HepG2 (cell line): Measurements from ENCODE around the gene BCLAF1.

Experiments
- NR2C2 ChIP-seq: sonication (generic); formaldehyde crosslinking; IDR thresholded peaks from 2 replicates; pipeline ENCODE4 v1.4.0; 2020; ENCODE audit warnings: missing genetic modification reagents, mild to moderate bottlenecking, moderate library complexity, borderline replicate concordance
- TF ChIP-seq, protein P1 (sequence below): IDR thresholded peaks from 2 replicates; pipeline ENCODE4 v1.6.1; 2016; ENCODE audit warnings: missing biosample characterization, missing genetic modification reagents, low read depth
- TF ChIP-seq, protein P2 (sequence below): sonication (generic); formaldehyde crosslinking; IDR thresholded peaks from 2 replicates; pipeline ENCODE4 v1.5.0; 2020; ENCODE audit warnings: mild to moderate bottlenecking, missing genetic modification reagents, moderate library complexity

GRCh38 chr6:136251394-136251793 is 38.3 kb downstream of the BCLAF1 start:
- TF ChIP-seq, protein P1, sequence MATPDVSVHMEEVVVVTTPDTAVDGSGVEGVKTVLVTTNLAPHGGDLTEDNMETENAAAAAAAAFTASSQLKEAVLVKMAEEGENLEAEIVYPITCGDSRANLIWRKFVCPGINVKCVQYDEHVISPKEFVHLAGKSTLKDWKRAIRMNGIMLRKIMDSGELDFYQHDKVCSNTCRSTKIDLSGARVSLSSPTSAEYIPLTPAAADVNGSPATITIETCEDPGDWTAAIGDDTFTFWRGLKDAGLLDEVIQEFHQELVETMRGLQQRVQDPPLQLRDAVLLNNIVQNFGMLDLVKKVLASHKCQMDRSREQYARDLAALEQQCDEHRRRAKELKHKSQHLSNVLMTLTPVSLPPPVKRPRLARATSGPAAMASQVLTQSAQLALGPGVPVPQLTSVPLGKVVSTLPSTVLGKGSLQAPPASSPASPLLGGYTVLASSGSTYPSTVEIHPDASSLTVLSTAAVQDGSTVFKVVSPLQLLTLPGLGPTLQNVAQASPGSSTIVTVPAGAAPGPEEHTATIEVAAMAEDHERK (CRISPR knock-in tag): no peak
- no peak for TF ChIP-seq NR2C2 (CRISPR knock-in tag)
- TF ChIP-seq, protein P2, sequence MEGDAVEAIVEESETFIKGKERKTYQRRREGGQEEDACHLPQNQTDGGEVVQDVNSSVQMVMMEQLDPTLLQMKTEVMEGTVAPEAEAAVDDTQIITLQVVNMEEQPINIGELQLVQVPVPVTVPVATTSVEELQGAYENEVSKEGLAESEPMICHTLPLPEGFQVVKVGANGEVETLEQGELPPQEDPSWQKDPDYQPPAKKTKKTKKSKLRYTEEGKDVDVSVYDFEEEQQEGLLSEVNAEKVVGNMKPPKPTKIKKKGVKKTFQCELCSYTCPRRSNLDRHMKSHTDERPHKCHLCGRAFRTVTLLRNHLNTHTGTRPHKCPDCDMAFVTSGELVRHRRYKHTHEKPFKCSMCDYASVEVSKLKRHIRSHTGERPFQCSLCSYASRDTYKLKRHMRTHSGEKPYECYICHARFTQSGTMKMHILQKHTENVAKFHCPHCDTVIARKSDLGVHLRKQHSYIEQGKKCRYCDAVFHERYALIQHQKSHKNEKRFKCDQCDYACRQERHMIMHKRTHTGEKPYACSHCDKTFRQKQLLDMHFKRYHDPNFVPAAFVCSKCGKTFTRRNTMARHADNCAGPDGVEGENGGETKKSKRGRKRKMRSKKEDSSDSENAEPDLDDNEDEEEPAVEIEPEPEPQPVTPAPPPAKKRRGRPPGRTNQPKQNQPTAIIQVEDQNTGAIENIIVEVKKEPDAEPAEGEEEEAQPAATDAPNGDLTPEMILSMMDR (CRISPR knock-in tag): no peak
